ENCODE measurements around the gene TMEM198.

TMEM198 gene, protein sequence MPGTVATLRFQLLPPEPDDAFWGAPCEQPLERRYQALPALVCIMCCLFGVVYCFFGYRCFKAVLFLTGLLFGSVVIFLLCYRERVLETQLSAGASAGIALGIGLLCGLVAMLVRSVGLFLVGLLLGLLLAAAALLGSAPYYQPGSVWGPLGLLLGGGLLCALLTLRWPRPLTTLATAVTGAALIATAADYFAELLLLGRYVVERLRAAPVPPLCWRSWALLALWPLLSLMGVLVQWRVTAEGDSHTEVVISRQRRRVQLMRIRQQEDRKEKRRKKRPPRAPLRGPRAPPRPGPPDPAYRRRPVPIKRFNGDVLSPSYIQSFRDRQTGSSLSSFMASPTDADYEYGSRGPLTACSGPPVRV

GRCh38 chr2:219543596-219544358 is at the start of gene TMEM198, which contains the start of gene CHPF:
Gene TMEM198, plus strand, starts transcription at chr2:219544028. Its CDS starts 700 bp downstream, at chr2:219544728.
Gene CHPF, minus strand, starts transcription at chr2:219543809. Its CDS starts 271 bp downstream, at chr2:219543538.
- Histone ChIP-seq H2AFZ (ENCODE audit: low read length, unreplicated experiment) (peak within 1 kb of the TSS; percentile 58), H3K4me3 (ENCODE audit: low read depth, low read length) (peak within 1 kb of the TSS; percentile 79), H3K27ac (ENCODE audit: low read depth, low read length) (peak within 1 kb of the TSS; percentile 53), H3K4me1 (ENCODE audit: control insufficient read depth, insufficient read depth, low read length, unreplicated experiment) (peaks cover 8% of the 10 kb centered on the region), H3K36me3 (ENCODE audit: insufficient read depth, low read length) (0 out of 2 replicates have a peak, but pooled peaks cover 8% of the 10 kb centered on the region), H3K27me3 (ENCODE audit: insufficient read depth, low read length) (no peaks in the 10 kb centered on the region), H3K79me2 (ENCODE audit: control insufficient read depth, insufficient read depth, low read length, unreplicated experiment) (peaks cover 6% of the 10 kb centered on the region)

GRCh38 chr2:219494952-219495530 is 48.8 kb upstream of the TMEM198 start:
- no peak overlapping the region for H3K4me3 ChIP-seq (ENCODE audit: low read depth, low read length)
- H3K4me1 ChIP-seq (ENCODE audit: control insufficient read depth, insufficient read depth, low read length, unreplicated experiment), result peaks cover 17% of the 10 kb centered on the region
- H2AFZ ChIP-seq (ENCODE audit: low read length, unreplicated experiment), result no peak overlapping the region
- H3K27ac ChIP-seq (ENCODE audit: low read depth, low read length), result no peak overlapping the region
- H3K79me2 ChIP-seq (ENCODE audit: control insufficient read depth, insufficient read depth, low read length, unreplicated experiment), result peaks cover 11% of the 10 kb centered on the region
- no peaks in the 10 kb centered on the region for H3K27me3 ChIP-seq (ENCODE audit: insufficient read depth, low read length)
- H3K36me3 ChIP-seq (ENCODE audit: insufficient read depth, low read length), result no peaks in the 10 kb centered on the region

DNA sequence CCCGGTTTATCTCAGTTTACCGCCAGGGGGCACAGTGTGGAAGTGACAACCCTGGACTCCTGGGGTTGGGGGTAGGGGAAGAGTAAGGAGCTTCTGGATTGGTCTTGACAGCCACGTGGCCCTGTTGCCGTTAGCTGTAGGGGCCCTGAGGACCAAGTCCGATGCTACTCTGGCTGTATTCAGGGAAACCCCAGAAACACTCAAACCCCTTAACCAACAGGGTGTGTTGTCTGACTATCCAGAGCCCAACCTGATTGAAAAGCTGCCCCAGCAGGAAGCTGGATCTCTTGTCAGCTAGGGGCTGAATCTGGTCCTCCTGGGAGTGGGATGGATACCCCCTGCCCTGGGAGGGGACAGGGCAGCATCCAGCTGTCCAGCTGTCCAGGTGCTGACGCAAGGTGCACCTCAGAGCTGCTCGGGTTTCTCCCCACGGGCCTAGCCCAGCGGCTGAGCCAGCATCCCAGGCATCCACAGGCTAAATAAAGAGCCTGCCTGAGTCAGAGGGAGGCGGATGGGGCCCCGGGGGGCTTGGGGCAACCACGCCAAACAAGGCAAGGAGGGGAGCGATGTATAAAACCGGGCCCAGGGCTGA is 48.2 kb upstream of the TMEM198 start:
- peaks cover 22% of the 10 kb centered on the region for H3K4me1 ChIP-seq (ENCODE audit: control insufficient read depth, insufficient read depth, low read length, unreplicated experiment)
- H3K27ac ChIP-seq (ENCODE audit: low read depth, low read length), result no peak overlapping the region
- peaks cover 14% of the 10 kb centered on the region for H3K79me2 ChIP-seq (ENCODE audit: control insufficient read depth, insufficient read depth, low read length, unreplicated experiment)
- no peak overlapping the region for H2AFZ ChIP-seq (ENCODE audit: low read length, unreplicated experiment)
- H3K36me3 ChIP-seq (ENCODE audit: insufficient read depth, low read length), result no peaks in the 10 kb centered on the region
- no peaks in the 10 kb centered on the region for H3K27me3 ChIP-seq (ENCODE audit: insufficient read depth, low read length)
- H3K4me3 ChIP-seq (ENCODE audit: low read depth, low read length), result no peak overlapping the region

DNA sequence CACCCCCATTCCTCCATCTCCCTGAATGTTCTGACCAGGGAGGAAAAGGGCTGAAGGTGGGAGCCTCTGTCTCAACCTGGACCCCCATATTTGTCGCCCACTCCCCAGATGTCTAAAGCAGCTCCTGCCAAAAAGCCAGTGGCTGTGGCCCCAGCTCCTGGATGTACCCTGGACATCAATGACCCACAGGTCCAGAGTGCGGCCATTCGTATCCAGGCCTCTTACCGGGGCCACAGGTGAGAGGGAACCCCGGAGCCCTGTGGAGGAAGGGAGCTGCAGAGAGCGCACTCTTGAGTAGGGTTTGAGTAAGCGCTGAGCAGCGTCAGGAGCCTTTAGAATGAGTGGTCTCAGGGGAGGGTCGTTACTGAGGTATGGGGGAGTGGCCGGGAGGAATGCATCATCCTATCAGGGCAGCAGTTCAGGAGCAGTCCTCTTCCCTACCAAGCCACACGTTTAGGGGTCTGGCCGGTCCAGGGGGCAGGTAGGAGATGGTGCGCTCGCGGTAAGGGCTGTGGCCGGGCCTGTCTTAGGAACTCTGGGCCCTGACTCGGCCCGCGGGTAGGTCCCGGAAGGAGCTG is 47.5 kb upstream of the TMEM198 start:
- H3K27ac ChIP-seq (ENCODE audit: low read depth, low read length), result no peak overlapping the region
- no peak overlapping the region for H2AFZ ChIP-seq (ENCODE audit: low read length, unreplicated experiment)
- H3K27me3 ChIP-seq (ENCODE audit: insufficient read depth, low read length), result no peaks in the 10 kb centered on the region
- H3K36me3 ChIP-seq (ENCODE audit: insufficient read depth, low read length), result no peaks in the 10 kb centered on the region
- no peak overlapping the region for H3K4me3 ChIP-seq (ENCODE audit: low read depth, low read length)
- H3K79me2 ChIP-seq (ENCODE audit: control insufficient read depth, insufficient read depth, low read length, unreplicated experiment), result peaks cover 14% of the 10 kb centered on the region
- H3K4me1 ChIP-seq (ENCODE audit: control insufficient read depth, insufficient read depth, low read length, unreplicated experiment), result peaks cover 24% of the 10 kb centered on the region

DNA sequence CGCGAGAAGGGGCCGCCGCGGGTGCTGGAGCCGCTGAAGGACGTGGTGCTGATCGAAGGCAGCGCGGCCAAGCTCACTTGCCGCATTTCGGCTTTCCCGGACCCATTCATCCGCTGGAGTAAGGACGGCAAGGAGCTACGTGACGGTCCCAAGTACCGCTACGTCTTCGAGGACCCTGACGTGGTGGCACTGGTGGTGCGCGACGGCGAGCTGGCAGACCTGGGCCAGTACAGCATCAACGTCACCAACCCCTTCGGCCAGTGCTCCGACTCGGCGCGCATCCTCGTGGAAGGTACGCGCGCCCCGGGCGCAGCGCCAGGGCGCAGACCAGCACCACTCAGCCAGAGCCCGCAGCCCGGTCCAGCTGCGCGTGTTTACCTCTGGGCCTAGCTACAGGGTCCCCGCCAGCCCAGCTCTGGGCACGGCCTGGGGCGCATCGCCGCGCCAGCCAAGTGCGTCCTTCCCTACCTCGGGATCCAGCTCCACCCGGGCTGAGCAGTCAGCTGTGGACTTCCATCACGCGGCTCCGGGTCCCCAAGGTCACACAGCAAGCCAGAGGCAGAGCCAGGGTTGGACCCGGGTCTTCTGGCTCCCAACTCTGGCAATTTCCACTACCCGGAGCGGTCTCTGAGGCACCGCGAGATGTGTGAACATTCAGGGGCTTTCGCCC is 46.9 kb upstream of the TMEM198 start:
- Histone ChIP-seq H3K4me1 (ENCODE audit: control insufficient read depth, insufficient read depth, low read length, unreplicated experiment) (peaks cover 24% of the 10 kb centered on the region), H3K36me3 (ENCODE audit: insufficient read depth, low read length) (no peaks in the 10 kb centered on the region), H3K4me3 (ENCODE audit: low read depth, low read length) (peak overlapping the region; percentile 89), H3K79me2 (ENCODE audit: control insufficient read depth, insufficient read depth, low read length, unreplicated experiment) (peaks cover 14% of the 10 kb centered on the region), H2AFZ (ENCODE audit: low read length, unreplicated experiment) (no peak overlapping the region), H3K27ac (ENCODE audit: low read depth, low read length) (no peak overlapping the region), H3K27me3 (ENCODE audit: insufficient read depth, low read length) (no peaks in the 10 kb centered on the region)

DNA sequence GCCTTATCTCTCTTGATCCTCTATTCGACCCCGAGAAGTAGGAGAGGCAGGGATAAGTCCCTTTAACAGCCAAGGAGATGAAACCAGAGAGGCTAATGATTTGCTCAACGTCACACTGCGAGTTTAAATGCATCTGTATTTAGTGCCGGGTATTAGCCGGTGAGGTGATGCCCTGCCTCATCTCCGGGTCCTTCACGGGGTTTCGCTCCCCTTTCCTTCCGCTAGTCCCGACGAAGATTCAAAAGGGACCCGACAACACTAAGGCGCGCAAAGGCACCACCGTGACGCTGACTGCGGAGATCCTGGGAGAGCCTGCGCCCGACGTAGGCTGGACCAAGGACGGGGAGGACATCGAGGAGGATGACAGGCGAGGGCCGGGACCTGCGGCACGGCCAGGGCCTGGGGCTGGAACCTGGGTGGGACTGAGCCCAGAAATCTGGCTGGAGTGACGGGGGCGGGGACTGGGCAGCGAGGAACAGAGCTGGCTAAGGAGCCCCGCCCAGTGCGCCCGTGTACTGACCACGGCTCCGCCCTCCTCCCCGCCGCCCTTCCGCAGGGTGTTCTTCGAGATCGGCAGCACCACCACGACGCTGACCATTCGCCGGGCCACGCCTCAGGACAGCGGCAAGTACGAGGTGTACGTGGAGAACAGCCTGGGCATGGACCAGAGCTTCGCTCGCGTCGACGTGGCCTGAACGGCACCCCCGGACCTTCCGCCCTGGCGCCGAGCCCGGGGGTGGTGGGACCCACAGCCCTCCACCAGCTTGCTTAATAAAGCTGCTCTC is 46.1 kb upstream of the TMEM198 start:
- H3K4me3 ChIP-seq (ENCODE audit: low read depth, low read length), result peak overlapping the region; percentile 89
- H3K79me2 ChIP-seq (ENCODE audit: control insufficient read depth, insufficient read depth, low read length, unreplicated experiment), result peaks cover 14% of the 10 kb centered on the region
- H2AFZ ChIP-seq (ENCODE audit: low read length, unreplicated experiment), result peak overlapping the region; percentile 59
- no peaks in the 10 kb centered on the region for H3K27me3 ChIP-seq (ENCODE audit: insufficient read depth, low read length)
- H3K27ac ChIP-seq (ENCODE audit: low read depth, low read length), result peak overlapping the region; percentile 75
- H3K4me1 ChIP-seq (ENCODE audit: control insufficient read depth, insufficient read depth, low read length, unreplicated experiment), result peaks cover 24% of the 10 kb centered on the region
- no peaks in the 10 kb centered on the region for H3K36me3 ChIP-seq (ENCODE audit: insufficient read depth, low read length)

- Histone ChIP-seq H3K27me3 (ENCODE audit: insufficient read depth, low read length) (no peaks in the 10 kb centered on the region), H3K4me1 (ENCODE audit: control insufficient read depth, insufficient read depth, low read length, unreplicated experiment) (peaks cover 24% of the 10 kb centered on the region), H3K27ac (ENCODE audit: low read depth, low read length) (peak within 1 kb of the TSS; percentile 75), H3K79me2 (ENCODE audit: control insufficient read depth, insufficient read depth, low read length, unreplicated experiment) (peaks cover 14% of the 10 kb centered on the region), H3K36me3 (ENCODE audit: insufficient read depth, low read length) (no peaks in the 10 kb centered on the region), H3K4me3 (ENCODE audit: low read depth, low read length) (peak within 1 kb of the TSS; percentile 89), H2AFZ (ENCODE audit: low read length, unreplicated experiment) (peak within 1 kb of the TSS; percentile 68)
Observed at GRCh38 chr2:219498280-219499057, 45.4 kb upstream of the TMEM198 start, which contains the start of gene GMPPA. Gene GMPPA, plus strand, starts transcription at chr2:219498891. Its CDS starts 1,085 bp downstream, at chr2:219499976.

DNA sequence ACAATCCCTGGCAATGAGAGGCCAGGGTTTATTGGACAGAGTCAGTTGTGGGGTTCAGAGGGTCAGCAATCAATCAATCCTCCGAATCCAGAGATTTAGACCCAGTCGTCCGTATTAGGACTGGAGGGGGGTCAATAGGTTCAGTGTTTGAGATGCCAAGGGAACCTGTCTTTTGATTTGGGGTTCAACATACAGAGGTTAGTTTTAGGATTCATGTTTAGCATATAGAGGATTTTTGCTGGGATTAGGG is 44.8 kb upstream of the TMEM198 start:
- H3K27me3 ChIP-seq (ENCODE audit: insufficient read depth, low read length), result no peaks in the 10 kb centered on the region
- H3K36me3 ChIP-seq (ENCODE audit: insufficient read depth, low read length), result no peaks in the 10 kb centered on the region
- H3K4me3 ChIP-seq (ENCODE audit: low read depth, low read length), result peak overlapping the region; percentile 89
- peak overlapping the region; percentile 75 for H3K27ac ChIP-seq (ENCODE audit: low read depth, low read length)
- H3K79me2 ChIP-seq (ENCODE audit: control insufficient read depth, insufficient read depth, low read length, unreplicated experiment), result peaks cover 14% of the 10 kb centered on the region
- peaks cover 24% of the 10 kb centered on the region for H3K4me1 ChIP-seq (ENCODE audit: control insufficient read depth, insufficient read depth, low read length, unreplicated experiment)
- H2AFZ ChIP-seq (ENCODE audit: low read length, unreplicated experiment), result peak overlapping the region; percentile 68

GRCh38 chr2:219499555-219499954 is 44.3 kb upstream of the TMEM198 start:
- Histone ChIP-seq H2AFZ (ENCODE audit: low read length, unreplicated experiment) (no peak overlapping the region), H3K27ac (ENCODE audit: low read depth, low read length) (no peak overlapping the region), H3K27me3 (ENCODE audit: insufficient read depth, low read length) (no peaks in the 10 kb centered on the region), H3K36me3 (ENCODE audit: insufficient read depth, low read length) (no peaks in the 10 kb centered on the region), H3K4me3 (ENCODE audit: low read depth, low read length) (peak overlapping the region; percentile 89), H3K79me2 (ENCODE audit: control insufficient read depth, insufficient read depth, low read length, unreplicated experiment) (peaks cover 14% of the 10 kb centered on the region), H3K4me1 (ENCODE audit: control insufficient read depth, insufficient read depth, low read length, unreplicated experiment) (peaks cover 24% of the 10 kb centered on the region)

All from ACC112 (cell line).